IMR-90 (cell line): ENCODE results near the gene GAB1. TPM values are rescaled to one million over a fixed set of nuclear protein-coding genes. Genes with fewer than 3 reads are reported as not detected.
A peak's percentile ranks its signal among the peaks of the same experiment; 100 is the strongest.

Experiments
- ATAC-seq: fragments of 200-7000 bp; cut with Tn5 transposase; 2 replicates; pipeline ENCODE4 v1.9.1; 2020; ENCODE audit warnings: low read depth, mild to moderate bottlenecking, moderate library complexity
- BruUV-seq: library from RNA; stranded (reverse); fragments of 400-500 nt; replicated peaks from 2 replicates; lab custom pipeline; 2021; lab: Mats Ljungman, UMichigan
- CTCF ChIA-PET: fragments of 300-600 bp; formaldehyde crosslinking; extraction: SDS; loops from one replicate; lab custom pipeline; 2021; ENCODE audit warnings: antibody characterized with exemption; lab: Yijun Ruan, JAX
- POLR2A ChIA-PET: fragments of 300-600 bp; sonication (Branson Sonifier 250); formaldehyde crosslinking; loops from one replicate; lab custom pipeline; 2022; ENCODE audit warnings: antibody characterized with exemption; ENCODE audit not compliant: unreplicated experiment; lab: Charles Lee
- DNase-seq: peaks from one replicate; pipeline ENCODE4 v3.0.0; 2013
- H2AFZ ChIP-seq: replicated peaks from 2 replicates; pipeline ENCODE3; 2013; ENCODE audit warnings: low read length, mild to moderate bottlenecking; ENCODE audit not compliant: poor library complexity
- H2AK5ac ChIP-seq: 2 replicates; pipeline ENCODE4 v1.6.1; 2013; ENCODE audit warnings: low read depth, low read length, inconsistent platforms
- H2AK9ac ChIP-seq: replicated peaks from 2 replicates; pipeline ENCODE3; 2013; ENCODE audit warnings: mild to moderate bottlenecking, low read depth, low read length, moderate library complexity; ENCODE audit not compliant: poor library complexity
- H2BK120ac ChIP-seq: 2 replicates; pipeline ENCODE4 v1.6.1; 2013; ENCODE audit warnings: low read depth, low read length, inconsistent platforms
- H2BK15ac ChIP-seq: 3 replicates; pipeline ENCODE4 v1.6.1; 2013; ENCODE audit warnings: low read depth, low read length, inconsistent platforms
- H2BK20ac ChIP-seq: 2 replicates; pipeline ENCODE4 v1.6.1; 2013; ENCODE audit warnings: low read depth, mild to moderate bottlenecking, inconsistent platforms, low read length, moderate library complexity
- H2BK5ac ChIP-seq: 2 replicates; pipeline ENCODE4 v1.6.1; 2013; ENCODE audit warnings: mild to moderate bottlenecking, low read depth, low read length, inconsistent platforms; ENCODE audit not compliant: poor library complexity, severe bottlenecking
- H3K14ac ChIP-seq: replicated peaks from 2 replicates; pipeline ENCODE4 v1.6.1; 2013; ENCODE audit warnings: low read depth, low read length, inconsistent platforms
- H3K18ac ChIP-seq: 2 replicates; pipeline ENCODE4 v1.6.1; 2013; ENCODE audit warnings: low read depth, low read length, control low read depth
- H3K23ac ChIP-seq: 2 replicates; pipeline ENCODE4 v1.6.1; 2013; ENCODE audit warnings: low read depth, low read length, inconsistent platforms
- H3K27ac ChIP-seq: 2 replicates; pipeline ENCODE4 v1.5.1; 2013; ENCODE audit warnings: mild to moderate bottlenecking, control low read depth, low read length; ENCODE audit not compliant: insufficient read depth
- H3K27me3 ChIP-seq: 2 replicates; pipeline ENCODE4 v1.6.1; 2013; ENCODE audit warnings: low read length; ENCODE audit not compliant: control insufficient read depth, insufficient read depth
- H3K36me3 ChIP-seq: 2 replicates; pipeline ENCODE4 v1.6.1; 2013; ENCODE audit warnings: low read length, mixed read lengths; ENCODE audit not compliant: control insufficient read depth, insufficient read depth
- H3K4ac ChIP-seq: 2 replicates; pipeline ENCODE4 v1.6.1; 2013; ENCODE audit warnings: low read depth, low read length, inconsistent platforms
- H3K4me1 ChIP-seq: 2 replicates; pipeline ENCODE4 v1.6.1; 2013; ENCODE audit warnings: low read length, mixed read lengths; ENCODE audit not compliant: control insufficient read depth, insufficient read depth
- H3K4me2 ChIP-seq: 2 replicates; pipeline ENCODE4 v1.6.1; 2013; ENCODE audit warnings: low read depth, mild to moderate bottlenecking, control low read depth, low read length, moderate library complexity
- H3K4me3 ChIP-seq: 2 replicates; pipeline ENCODE4 v1.5.1; 2013; ENCODE audit warnings: low read depth, mild to moderate bottlenecking, control low read depth, low read length, moderate library complexity; ENCODE audit not compliant: insufficient read depth
- H3K56ac ChIP-seq: 2 replicates; pipeline ENCODE4 v1.6.1; 2013; ENCODE audit warnings: low read length, inconsistent platforms; ENCODE audit not compliant: insufficient read depth; ENCODE audit errors: extremely low read depth
- H3K79me1 ChIP-seq, 2 experiments: 2 replicates each; pipeline ENCODE4 v1.6.1; 2013; ENCODE audit warnings: low read length in 2 of 2, inconsistent platforms in 1 of 2, low read depth in 1 of 2
- H3K9ac ChIP-seq: 2 replicates; pipeline ENCODE4 v1.6.1; 2013; ENCODE audit warnings: low read depth, low read length, control low read depth
- H3K9me1 ChIP-seq: 2 replicates; pipeline ENCODE4 v1.6.1; 2013; ENCODE audit warnings: low read length, inconsistent platforms; ENCODE audit not compliant: insufficient read depth
- H3K9me3 ChIP-seq: 2 replicates; pipeline ENCODE4 v1.6.1; 2013; ENCODE audit warnings: low read length; ENCODE audit not compliant: control insufficient read depth, insufficient read depth
- H4K20me1 ChIP-seq: 2 replicates; pipeline ENCODE4 v1.6.1; 2013; ENCODE audit warnings: low read length, inconsistent platforms; ENCODE audit not compliant: insufficient read depth
- H4K5ac ChIP-seq: 2 replicates; pipeline ENCODE4 v1.6.1; 2013; ENCODE audit warnings: mild to moderate bottlenecking, low read depth, low read length, control low read depth
- H4K8ac ChIP-seq, 2 experiments: 2 replicates each; pipeline ENCODE4 v1.6.1; 2013; ENCODE audit warnings: low read depth in 2 of 2, low read length in 2 of 2, control low read depth in 1 of 2, inconsistent platforms in 1 of 2
- H4K91ac ChIP-seq: 2 replicates; pipeline ENCODE4 v1.6.1; 2013; ENCODE audit warnings: low read depth, low read length, inconsistent platforms; ENCODE audit not compliant: insufficient read depth
- BHLHE40 ChIP-seq: fragments of 150-350 bp; IDR thresholded peaks from 2 replicates; pipeline ENCODE4 v1.6.1; 2016; ENCODE audit warnings: mild to moderate bottlenecking, low read depth, low read length
- CEBPB ChIP-seq: IDR thresholded peaks from 2 replicates; pipeline ENCODE4 v1.6.1; 2012; ENCODE audit warnings: low read depth, low read length, improper control_type of control experiment
- CTCF ChIP-seq: conservative IDR thresholded peaks from 2 replicates; pipeline ENCODE4 v1.5.1; 2012; ENCODE audit warnings: mild to moderate bottlenecking, low read depth, low read length, improper control_type of control experiment
- NFE2L2 ChIP-seq: fragments of 150-350 bp; IDR thresholded peaks from 2 replicates; pipeline ENCODE4 v1.6.1; 2016; ENCODE audit warnings: low read depth, mild to moderate bottlenecking, low read length
- POLR2A ChIP-seq: IDR thresholded peaks from 2 replicates; pipeline ENCODE4 v1.6.1; 2012; ENCODE audit warnings: mild to moderate bottlenecking, low read depth, low read length
- RAD21 ChIP-seq: IDR thresholded peaks from 2 replicates; pipeline ENCODE4 v1.6.1; 2012; ENCODE audit warnings: low read length, improper control_type of control experiment
- SMC3 ChIP-seq: fragments of 150-350 bp; IDR thresholded peaks from 2 replicates; pipeline ENCODE4 v1.6.1; 2016; ENCODE audit warnings: low read depth, mild to moderate bottlenecking, antibody characterized with exemption, low read length, moderate library complexity
- WGBS, 2 experiments: methylation state at CpG; one replicate each; pipeline versions ENCODE4 v1.1.5 to v1.1.7; 2013; ENCODE audit warnings: missing lambda C conversion rate in 2 of 2; ENCODE audit not compliant: insufficient read length in 1 of 2; ENCODE audit errors: extremely low coverage in 2 of 2; 5-methylcytosine and 5-hydroxymethylcytosine counted together
- dilution Hi-C: fragments of 300-500 bp; cut with HindIII; formaldehyde crosslinking; loops from one replicate; pipeline ENCODE4 v1.14.3; 2018; ENCODE audit warnings: low sequenced_read_pairs; ENCODE audit not compliant: unreplicated experiment
- in situ Hi-C: fragments of 300-500 bp; cut with MboI; formaldehyde crosslinking; loops from 3 replicates; pipeline ENCODE4 v1.14.3; 2019; ENCODE audit warnings: low sequenced_read_pairs, inconsistent platforms, mixed read lengths
- intact Hi-C: fragments of 100-400 bp; cut with micrococcal nuclease; formaldehyde crosslinking; loops from 2 replicates; pipeline ENCODE4 v1.10.0; 2022
- polyA plus RNA-seq, 3 experiments: library from polyadenylated mRNA; depleted of rRNA; stranded (reverse); fragments of >200 nt; gene quantifications; 2 replicates each; pipeline ENCODE4 v1.2.3, GENCODE V29; 2012; ENCODE audit warnings: low replicate concordance in 1 of 3
- total RNA-seq: library from RNA; depleted of rRNA; stranded (reverse); fragments of >200 nt; gene quantifications from 2 replicates; pipeline ENCODE4 v1.2.3, GENCODE V29; 2012

The GAB1 gene
- total and polyA plus RNA-seq, 2 of the 4 experiments (the other 2 are of a cell fraction) = 2.8 to 12.0 TPM

- Histone ChIP-seq H2BK15ac (no peak overlapping the region), H3K4me2 (no peak overlapping the region), H2AFZ (no peak overlapping the region), H3K4me1 (peaks cover 7% of the 10 kb centered on the region), H3K18ac (no peak overlapping the region), H4K8ac (no peak overlapping the region), H2AK5ac (no peak overlapping the region), H4K5ac (no peak overlapping the region), H3K56ac (no peak overlapping the region), H2BK5ac (no peak overlapping the region), H3K9me1 (peaks cover 9% of the 10 kb centered on the region), H3K9ac (no peak overlapping the region), H3K79me1 (peaks cover 19 to 48% of the 10 kb centered on the region in 2 experiments), H3K14ac (no peak overlapping the region), H2BK120ac (no peak overlapping the region), H3K4ac (no peak overlapping the region), H2AK9ac (no peak overlapping the region), H3K23ac (no peak overlapping the region), H3K4me3 (no peak overlapping the region), H3K9me3 (no peaks in the 10 kb centered on the region), H2BK20ac (no peak overlapping the region), H3K27me3 (no peaks in the 10 kb centered on the region), H3K27ac (no peak overlapping the region), H4K20me1 (peaks cover 3% of the 10 kb centered on the region; the same call in 1 of the 2 replicates), H4K91ac (no peak overlapping the region), H3K36me3 (no peaks in the 10 kb centered on the region)
- ATAC-seq (no peak), DNase-seq (peak; percentile 21)
- no CpG with 5 or more reads among the region's 5 CpGs for WGBS, 2 experiments
- intact Hi-C loops (loop anchor here (5.0 kb wide), 1 partner anchor 83 kb away; no protein-coding TSS in a partner anchor), in situ Hi-C loops (no loop called here), dilution Hi-C loops (no loop called here)
- CTCF ChIA-PET = no interaction called here
- no peak for TF ChIP-seq POLR2A
- peak; percentile 38; the same call in 1 of the 2 replicates for TF ChIP-seq SMC3
- TF ChIP-seq NFE2L2 = no peak
- TF ChIP-seq CEBPB = no peak
- TF ChIP-seq CTCF = peak; percentile 48
- peak; percentile 25; the same call in 1 of the 2 replicates for TF ChIP-seq RAD21
- TF ChIP-seq BHLHE40 = no peak
- BruUV-seq = no TSS peak
- POLR2A ChIA-PET = no interaction called here
These were observed 62.7 kb downstream of the GAB1 start for GRCh38 chr4:143399113-143399949.
